ENCODE results near the gene CAMTA2.

CAMTA2 gene

GRCh38 chr17:5023588-5024147 lies 36.2 kb upstream of the CAMTA2 start:
- Histone ChIP-seq H3K36me3 (peaks cover 29% of the 10 kb centered on the region), H3K9me3 (ENCODE audit: severe bottlenecking) (no peaks in the 10 kb centered on the region), H3K27me3 (ENCODE audit: insufficient read depth, low read depth, severe bottlenecking) (no peaks in the 10 kb centered on the region), H3K4me3 (ENCODE audit: low read depth, low read length) (no peak overlapping the region), H3K27ac (no peak overlapping the region)
- no peak for DNase-seq
- TF ChIP-seq CTCF (IDR thresholded peaks at IDR 0.05; ENCODE audit: low read depth, low read length) = no peak

GRCh38 chr17:5022171-5022711 lies 34.8 kb upstream of the CAMTA2 start:
- H3K27ac ChIP-seq = no peak overlapping the region
- no peak for TF ChIP-seq CTCF (IDR thresholded peaks at IDR 0.05; ENCODE audit: low read depth, low read length)
- no peak for DNase-seq
- H3K36me3 ChIP-seq = peaks cover 29% of the 10 kb centered on the region
- H3K27me3 ChIP-seq (ENCODE audit: insufficient read depth, low read depth, severe bottlenecking) = no peaks in the 10 kb centered on the region
- no peaks in the 10 kb centered on the region for H3K9me3 ChIP-seq (ENCODE audit: severe bottlenecking)
- no peak overlapping the region for H3K4me3 ChIP-seq (ENCODE audit: low read depth, low read length)

GRCh38 chr17:5020502-5021023 lies 33.1 kb upstream of the CAMTA2 start:
- no peak for DNase-seq
- peaks cover 37% of the 10 kb centered on the region for H3K36me3 ChIP-seq

GRCh38 chr17:5019475-5019956 lies 32.0 kb upstream of the CAMTA2 start:
- Histone ChIP-seq H3K27ac (no peak overlapping the region), H3K4me3 (ENCODE audit: low read depth, low read length) (no peak overlapping the region), H3K9me3 (ENCODE audit: severe bottlenecking) (no peaks in the 10 kb centered on the region), H3K36me3 (peaks cover 42% of the 10 kb centered on the region), H3K27me3 (ENCODE audit: insufficient read depth, low read depth, severe bottlenecking) (no peaks in the 10 kb centered on the region)
- peak; percentile 42 for DNase-seq
- TF ChIP-seq CTCF (IDR thresholded peaks at IDR 0.05; ENCODE audit: low read depth, low read length) = peak; percentile 50; the same call in 1 of the 2 replicates

More at GRCh38 chr17:5020502-5021023, 33.1 kb upstream of the CAMTA2 start:
- Histone ChIP-seq H3K4me3 (ENCODE audit: low read depth, low read length) (no peak overlapping the region), H3K27ac (no peak overlapping the region), H3K9me3 (ENCODE audit: severe bottlenecking) (no peaks in the 10 kb centered on the region), H3K27me3 (ENCODE audit: insufficient read depth, low read depth, severe bottlenecking) (no peaks in the 10 kb centered on the region)
- no peak for TF ChIP-seq CTCF (IDR thresholded peaks at IDR 0.05; ENCODE audit: low read depth, low read length)

GRCh38 chr17:5014357-5014756 lies 26.9 kb upstream of the CAMTA2 start:
- TF ChIP-seq CTCF (IDR thresholded peaks at IDR 0.05; ENCODE audit: low read depth, low read length) = no peak
- no peak overlapping the region for H3K27ac ChIP-seq
- H3K36me3 ChIP-seq = peaks cover 38% of the 10 kb centered on the region

More at GRCh38 chr17:5014357-5014756, 26.9 kb upstream of the CAMTA2 start:
- no peak overlapping the region for H3K4me3 ChIP-seq (ENCODE audit: low read depth, low read length)
- DNase-seq = no peak
- no peaks in the 10 kb centered on the region for H3K9me3 ChIP-seq (ENCODE audit: severe bottlenecking)
- no peaks in the 10 kb centered on the region for H3K27me3 ChIP-seq (ENCODE audit: insufficient read depth, low read depth, severe bottlenecking)
